Stimulated activated naive CD4-positive, alpha-beta T cell (primary cell): ENCODE results near the gene DUSP18.
"Not testable (repeated sequence)": the region's sequence is repeated elsewhere in the genome, so short reads cannot be mapped to it uniquely, and the experiment has no call there.

ENCODE experiments used
- DNase-seq, 6 experiments: peaks; one replicate each; lab custom pipeline; 2025; lab: John Stamatoyannopoulos, UW

The DUSP18 gene

DNA sequence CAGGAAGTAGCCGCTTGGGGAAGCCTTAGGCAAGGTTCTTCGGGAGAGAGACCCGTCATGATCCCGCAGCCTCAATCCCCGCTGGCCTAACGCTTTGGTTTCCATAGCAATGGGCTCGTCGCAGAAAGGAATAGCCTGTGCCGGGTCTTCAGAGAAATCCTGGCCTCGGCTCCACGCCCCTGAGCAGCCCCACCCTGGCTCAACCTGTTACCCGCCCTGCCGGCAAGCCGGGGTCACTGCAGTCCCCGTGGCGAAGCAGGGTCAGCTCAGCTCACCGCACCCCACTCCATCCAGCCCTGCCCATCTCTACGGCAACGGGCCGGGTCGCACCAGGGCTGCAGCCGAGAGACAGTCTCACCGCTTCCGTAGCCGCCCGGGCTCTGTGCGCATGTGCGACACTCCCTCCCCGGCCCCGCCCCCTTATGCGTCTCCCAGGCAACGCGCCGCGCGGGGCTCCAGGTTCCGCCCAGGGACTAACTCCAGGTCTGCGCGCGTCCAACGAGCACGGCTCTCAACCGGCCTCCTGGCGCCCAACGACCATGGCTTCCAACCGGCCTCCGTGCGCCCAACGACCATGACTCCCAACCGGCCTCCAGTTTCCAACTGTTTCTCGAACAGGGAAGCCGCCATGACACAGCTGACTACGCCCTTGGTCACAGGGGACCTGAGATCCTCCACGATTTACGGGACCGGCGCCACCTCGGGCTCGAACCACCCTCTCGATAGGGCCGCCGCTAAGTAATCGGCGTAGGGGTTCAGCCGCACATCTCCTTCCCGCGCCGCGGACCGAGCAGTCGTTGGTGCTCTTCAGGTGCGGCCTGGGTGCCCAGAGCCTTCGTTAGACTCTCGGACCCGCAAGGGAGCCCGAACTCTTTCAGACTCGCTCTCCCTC is at the start of gene DUSP18:
Gene DUSP18, minus strand, starts transcription at position 382 of the 892 bp plus-strand sequence. CDS start 3,872 bp downstream, outside the sequence.
- DNase-seq = peak; percentile 85 to 96 (median 91)

DNA sequence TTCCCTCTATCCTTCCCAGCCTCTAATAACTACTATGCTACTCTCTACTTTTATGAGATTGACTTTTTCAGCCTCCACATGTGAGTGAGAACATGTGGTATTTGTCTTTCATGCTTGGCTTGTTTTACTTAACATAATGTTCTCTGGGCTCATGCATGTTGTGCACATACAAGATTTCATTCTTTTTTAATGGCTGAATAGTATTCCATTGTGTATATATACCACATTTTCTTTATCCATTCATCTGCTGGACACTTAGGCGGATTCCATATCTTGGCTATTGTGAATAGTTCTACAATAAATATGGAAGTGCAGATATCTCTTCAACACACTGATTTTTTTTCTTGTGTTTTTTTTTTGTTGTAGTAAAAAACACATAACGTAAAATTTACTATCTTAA is 46.4 kb upstream of the DUSP18 start:
- DNase-seq = no peak

DNA sequence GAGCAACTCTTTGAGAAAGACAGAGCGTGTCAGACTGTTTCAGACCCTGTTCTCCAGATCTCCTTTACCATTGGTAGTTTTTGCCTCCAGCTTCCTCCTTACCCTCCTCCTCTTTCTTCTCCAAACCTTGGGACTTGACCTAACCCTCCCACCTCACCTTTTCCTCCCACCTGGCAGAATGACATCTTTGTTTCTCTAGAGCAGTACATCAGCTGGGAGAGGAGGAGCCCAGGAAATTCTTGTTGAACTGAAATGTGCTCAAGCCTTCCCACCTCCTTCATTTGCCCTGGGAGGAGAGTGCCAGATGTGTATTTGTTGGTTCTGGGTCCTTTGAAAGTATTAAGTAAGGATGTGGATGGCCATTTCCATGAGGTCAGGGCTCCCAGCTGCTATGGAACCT is 44.4 kb upstream of the DUSP18 start:
- DNase-seq = no peak

DNA sequence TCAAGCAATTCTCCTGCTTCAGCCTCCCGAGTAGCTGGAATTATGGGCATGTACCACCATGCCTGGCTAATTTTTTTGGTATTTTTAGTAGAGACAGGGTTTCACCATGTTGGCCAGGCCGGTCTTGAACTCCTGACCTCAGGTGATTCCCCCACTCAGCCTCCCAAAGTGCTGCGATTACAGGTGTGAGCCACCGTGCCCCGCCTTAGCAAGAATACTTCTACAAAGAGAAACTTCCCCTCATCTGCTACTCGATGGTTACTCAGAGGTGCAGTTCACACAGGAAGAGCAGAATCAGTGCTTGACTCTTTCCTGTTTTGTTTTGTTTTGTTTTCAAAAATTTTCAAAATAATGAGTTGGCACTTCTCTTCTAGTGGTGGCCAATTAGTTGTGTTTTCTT is 42.3 kb upstream of the DUSP18 start:
- DNase-seq = not testable (repeated sequence)

DNA sequence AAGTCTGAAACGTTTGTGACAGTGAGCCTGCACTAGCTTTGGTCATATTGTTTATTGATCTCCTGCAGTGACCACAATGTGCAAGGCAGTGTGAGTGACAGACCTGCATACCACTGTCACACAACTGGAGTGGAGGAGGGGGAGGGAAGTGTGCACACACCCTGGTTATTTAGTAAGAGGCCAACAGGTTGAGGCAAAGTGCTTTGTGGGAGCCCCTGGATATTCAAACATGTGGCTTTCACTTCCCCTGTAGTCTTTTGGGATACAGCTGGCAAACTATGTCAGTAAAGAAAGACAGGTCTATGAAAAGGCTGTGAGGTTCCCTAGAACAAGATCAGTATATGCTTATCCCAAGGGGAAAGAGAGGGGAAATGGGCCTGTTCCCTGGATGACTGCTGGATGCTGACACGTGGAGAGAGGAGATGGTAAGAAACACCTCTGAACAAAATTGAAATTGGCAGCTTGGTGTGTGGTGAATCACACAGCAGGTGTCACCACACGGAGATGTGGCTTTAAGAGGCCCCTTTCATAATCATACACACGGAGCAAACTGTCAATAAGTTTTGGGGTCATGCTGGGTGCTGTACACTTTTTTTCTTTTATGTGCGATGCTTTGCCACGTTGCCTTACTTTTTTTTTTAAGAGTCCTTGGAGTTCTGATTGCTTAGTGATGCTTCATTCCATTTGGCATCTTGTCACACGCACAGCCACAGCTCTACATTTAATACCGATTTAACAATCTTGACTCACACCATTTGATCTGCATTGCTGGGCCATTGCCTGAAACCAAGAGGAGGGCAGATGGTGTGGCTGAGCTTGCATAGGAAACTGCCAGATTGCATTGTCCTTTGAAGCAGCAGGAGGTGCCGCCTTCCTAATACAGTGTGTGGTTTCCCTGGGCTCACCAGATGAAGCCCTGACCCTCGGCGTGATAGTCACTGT is 38.3 kb upstream of the DUSP18 start:
- no peak for DNase-seq

DNA sequence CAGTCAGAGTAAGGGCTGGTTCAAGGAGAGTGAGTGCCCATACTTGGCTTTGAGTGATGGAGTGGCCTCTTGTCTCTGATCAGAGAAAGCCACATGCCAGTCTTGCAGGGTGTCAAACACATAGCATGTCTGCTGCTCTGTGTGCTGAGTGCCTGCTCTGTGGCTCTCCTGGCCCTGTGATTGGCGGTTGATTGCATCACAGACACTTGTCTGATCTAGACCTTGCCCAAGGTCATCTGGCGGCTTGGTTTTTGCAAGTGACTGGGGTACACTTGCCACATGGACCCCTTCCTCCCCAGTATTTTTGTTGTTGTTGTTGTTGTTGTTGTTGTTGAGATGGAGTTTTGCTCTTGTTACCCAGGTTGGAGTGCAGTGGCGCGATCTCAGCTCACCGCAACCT is 37.3 kb upstream of the DUSP18 start:
- DNase-seq = no peak

DNA sequence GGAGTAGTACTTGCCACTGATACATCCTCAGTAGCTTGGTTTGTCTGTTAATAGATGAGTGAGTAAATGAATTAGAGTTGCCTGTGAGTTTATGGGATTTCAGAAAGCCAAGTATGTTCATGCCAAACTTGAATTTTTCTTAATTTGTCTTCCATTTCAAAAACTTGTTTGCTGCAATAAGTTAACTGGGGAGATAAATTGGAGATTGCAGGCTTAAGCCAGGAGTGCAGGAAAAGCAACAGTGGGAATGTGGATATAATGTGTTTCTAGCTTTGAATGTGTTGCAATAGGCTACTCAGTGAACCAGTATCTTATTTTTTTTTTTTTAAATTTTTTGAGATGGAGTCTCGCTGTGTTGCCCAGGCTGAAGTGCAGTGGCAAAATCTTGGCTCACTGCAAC is 35.2 kb upstream of the DUSP18 start:
- DNase-seq = no peak

DNA sequence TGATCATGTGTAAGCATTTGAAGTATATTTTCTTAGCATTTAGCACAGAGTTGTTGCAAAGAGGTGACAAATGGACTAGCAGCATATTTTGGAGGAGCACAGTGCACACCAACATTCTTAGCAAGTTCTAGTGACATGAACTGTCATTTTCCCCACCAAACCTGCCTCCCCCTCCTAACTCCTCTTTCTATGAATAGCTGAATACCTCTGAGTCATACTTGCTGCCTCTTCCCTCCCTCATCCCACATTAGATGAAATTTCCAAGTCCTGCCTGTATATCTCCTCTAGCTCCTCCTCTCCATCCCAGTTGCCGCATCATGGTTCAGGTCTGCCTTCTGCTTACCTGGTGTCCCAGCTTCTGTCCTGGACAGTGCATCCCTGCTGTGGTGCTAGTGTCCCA is 34.2 kb upstream of the DUSP18 start:
- DNase-seq = no peak

DNA sequence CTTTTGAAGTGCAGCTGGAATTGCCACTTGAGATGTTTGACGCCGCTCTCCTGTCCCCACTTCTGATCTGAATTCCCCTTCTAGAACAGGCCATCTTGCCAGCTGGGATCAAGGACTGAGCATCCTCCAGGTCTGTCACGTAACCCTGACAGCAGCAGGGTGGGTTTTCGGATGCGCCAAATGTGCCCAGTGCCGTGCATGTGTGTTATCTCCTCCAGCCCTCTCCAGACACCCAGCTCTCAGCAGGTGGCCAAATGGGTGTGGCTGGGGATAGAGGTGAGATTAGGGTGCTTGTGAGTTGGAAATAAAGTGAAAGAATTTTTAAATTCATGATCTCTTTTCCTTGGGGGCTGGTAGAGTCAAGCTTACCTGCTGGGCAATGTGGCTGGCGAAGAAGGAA is 30.3 kb upstream of the DUSP18 start:
- no peak for DNase-seq

DNA sequence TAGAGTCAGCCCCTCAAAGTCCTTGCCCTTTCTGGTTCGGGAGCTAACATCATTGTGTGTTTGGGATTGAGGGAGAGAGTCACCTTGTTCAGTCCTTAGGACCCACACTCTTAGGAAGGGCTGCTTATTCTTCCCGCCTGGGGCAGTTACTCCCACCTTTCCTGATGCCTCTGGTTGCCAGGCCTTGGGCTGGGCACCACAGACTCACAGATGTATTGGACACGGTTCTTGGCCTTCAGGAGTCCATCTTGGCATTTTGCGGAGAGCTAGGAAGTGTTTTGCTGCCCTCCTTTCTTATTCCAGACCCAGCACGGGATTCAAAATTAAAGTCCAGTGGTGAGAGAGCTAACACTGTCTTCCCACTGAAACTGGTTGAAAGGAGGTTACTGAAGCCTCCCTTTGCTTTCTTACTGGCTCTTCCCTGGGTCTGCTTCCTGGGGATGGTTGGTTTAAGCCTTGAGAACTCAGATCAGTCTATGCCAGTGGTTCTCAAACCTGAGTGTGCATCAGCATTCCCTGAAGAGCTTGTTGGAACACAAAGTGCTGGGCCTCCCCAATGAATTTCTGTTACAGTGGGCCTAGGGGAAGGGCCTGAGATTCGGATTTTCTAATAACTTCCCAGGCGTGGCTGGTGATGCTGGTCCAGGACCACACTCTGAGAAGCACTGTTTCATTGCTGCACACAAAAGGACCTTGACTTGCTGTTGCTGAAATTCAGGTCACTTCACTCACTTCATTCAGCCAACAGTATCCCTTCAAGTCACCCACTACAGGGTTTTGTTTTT is 28.4 kb upstream of the DUSP18 start:
- no peak for DNase-seq

DNA sequence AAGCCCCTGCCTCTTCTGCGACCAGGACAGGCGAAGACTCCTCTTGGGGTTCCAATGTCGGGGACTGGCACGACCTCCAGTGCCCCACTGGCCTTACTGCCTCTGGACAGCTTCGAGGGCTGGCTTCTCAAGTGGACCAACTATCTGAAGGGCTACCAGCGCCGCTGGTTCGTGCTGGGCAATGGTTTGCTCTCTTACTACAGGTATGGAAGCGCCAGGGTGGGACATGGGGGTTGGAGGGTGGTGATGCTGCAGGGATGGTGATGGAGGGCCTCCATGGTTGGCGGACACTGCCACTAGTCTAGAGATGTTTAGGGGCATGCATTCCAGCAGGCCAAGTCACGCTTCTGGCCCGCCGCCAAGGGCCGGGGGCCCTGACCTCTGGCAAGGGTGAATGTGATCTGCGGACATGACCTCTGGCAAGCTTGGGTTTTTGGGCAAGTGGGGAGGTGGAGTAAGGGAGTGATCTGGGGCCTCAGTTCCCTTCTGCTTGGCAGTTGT is 27.7 kb upstream of the DUSP18 start:
- peak in 1 of 6 experiments; percentile 24 for DNase-seq

DNA sequence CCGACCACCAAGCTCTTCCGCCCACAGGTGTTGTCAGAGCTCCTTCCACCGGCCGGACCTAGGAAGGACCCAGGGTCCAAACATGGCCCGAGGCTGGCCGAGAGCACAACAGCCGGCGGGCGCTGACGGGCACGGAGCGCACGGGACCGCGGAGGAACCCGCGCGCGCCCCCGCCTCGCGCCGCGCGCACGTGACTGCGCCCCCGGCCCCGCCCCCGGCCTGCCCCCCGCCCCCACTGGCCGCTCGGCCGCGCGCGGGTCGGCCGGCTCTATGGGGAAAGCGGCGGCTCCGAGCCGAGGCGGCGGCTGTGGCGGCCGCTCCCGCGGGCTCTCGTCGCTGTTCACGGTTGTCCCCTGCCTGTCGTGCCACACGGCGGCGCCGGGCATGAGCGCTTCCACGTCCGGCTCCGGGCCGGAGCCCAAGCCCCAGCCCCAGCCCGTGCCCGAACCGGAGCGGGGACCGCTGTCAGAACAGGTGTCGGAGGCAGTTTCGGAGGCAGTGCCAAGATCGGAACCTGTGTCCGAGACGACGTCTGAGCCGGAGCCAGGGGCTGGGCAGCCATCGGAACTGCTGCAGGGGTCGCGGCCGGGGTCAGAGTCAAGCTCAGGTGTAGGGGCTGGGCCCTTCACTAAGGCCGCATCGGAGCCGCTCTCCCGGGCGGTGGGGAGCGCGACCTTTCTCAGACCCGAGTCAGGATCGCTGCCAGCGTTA is 27.1 kb upstream of the DUSP18 start, which contains the start of gene OSBP2:
Gene OSBP2, plus strand, starts transcription at position 235 of the 711 bp plus-strand sequence. Its CDS starts 36 bp downstream, at position 271.
- DNase-seq = peak in 3 of 6 experiments; percentile 8 to 30 (median 24)

DNA sequence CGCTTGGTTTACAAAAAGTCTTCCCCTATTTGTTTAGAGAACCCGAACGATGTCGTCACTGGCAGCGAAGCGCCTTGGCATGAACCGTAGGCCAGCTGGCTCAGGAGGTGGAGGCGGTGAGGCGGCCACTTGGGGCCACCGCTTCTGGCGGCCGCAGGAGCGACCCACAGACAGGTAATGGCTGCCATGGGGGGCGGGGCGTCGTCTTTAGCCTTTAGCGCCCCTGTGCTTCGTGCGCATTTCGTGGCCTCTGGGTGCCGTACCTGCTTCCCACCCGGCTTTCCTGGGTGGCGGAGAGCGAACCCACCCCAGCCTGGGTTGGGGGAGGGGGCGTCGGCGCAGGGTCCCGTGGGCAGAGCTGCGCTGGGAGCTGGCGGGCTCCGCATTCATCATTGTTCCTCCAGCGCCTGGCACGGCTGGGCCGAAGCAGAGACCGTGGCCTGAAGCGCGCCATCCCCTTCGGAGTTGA is 26.5 kb upstream of the DUSP18 start:
- peak; percentile 15 to 52 (median 42) for DNase-seq

DNA sequence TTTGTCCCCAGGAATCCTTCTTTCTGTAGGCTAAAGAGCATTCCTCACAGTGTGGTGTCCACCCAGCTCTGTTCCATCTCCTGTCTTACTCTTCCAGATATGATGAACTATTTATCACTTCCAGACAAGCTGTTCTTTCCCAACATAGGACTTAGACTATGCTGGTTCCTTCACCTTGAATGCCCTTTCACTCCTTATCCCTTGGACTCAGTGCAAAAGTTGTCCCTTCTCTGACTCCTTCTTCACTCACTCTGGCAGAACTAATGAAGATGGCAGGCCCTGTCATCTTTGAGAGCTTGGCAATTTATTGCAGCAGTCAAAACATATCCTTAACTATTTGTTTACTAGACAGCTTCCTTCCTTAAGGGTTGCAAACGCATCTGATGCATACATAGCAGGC is 23.5 kb upstream of the DUSP18 start:
- no peak for DNase-seq

DNA sequence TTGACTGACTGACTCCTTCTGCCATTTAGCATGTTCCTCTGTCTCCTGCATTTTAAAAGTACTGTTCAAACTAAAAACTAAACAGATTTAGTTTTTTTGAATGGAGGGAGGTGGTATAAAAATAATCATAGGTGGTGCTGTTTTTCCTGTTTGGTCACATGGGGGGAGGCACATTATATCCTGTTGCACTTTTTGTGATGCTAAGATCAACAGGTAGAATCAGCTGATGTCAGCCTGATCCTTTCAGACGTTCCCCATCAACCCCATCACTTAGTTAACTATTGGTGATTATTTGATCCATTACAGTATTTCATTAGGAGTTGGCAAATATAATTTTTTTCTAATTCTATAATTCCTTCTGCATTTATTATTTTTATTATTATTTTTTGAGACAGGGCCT is 21.9 kb upstream of the DUSP18 start:
- DNase-seq = no peak

DNA sequence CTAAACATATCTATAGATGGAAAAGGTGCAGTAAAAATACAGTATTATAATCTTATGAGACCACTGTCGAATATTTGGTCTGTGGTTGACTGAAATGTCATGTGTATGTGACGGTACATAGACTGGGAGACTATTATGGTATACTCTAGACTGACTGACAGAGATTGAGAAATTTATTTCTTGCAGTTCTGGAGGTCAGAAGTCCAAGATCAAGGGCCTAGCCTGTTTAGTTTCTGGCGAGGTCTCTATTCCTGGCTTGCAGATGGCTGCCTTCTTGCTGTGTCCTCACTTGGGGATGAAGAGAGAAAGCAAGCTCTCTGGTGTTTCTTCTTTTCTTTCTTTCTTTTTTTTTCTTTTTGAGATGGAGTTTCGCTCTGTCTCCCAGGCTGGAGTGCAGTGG is 19.7 kb upstream of the DUSP18 start:
- DNase-seq = no peak

DNA sequence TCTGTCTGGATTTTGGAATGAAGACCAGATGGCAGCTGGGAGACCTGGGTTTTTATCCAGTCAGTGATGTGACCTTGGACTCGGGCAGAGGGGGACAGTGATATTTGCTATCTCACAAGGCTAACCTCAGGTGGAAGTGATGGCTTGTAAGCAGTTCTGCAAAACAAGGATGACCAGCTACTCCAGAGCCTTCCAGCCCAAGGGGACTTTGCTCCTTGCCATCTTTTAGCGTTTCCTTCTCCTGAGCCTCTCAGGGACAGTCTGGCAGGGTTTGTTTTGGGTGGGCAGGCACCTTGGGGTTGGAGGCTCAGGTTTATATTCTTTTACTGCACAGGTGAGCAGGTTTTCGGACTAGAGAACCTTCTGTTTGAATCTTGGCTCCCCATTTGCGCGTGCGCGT is 17.5 kb upstream of the DUSP18 start:
- DNase-seq = no peak

DNA sequence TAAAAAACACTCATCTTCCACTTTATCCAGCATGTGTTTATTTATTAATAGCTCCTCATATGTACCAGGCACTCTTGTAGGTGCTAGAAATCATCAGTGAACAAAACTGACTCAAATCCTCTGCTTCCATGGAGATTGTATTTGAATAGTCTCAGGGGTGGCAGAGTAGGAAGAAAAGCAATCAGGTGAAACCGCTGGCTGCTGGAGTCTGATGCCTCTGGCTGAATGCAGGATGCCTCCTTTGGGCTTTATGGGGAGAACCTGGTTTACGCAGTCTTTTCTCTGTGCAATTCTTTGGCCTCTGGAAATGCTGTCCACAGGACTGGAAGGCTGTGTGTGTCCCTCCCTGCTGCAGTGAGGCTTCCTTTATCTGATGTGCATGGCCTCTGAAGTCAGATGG is 14.2 kb upstream of the DUSP18 start:
- DNase-seq = no peak

DNA sequence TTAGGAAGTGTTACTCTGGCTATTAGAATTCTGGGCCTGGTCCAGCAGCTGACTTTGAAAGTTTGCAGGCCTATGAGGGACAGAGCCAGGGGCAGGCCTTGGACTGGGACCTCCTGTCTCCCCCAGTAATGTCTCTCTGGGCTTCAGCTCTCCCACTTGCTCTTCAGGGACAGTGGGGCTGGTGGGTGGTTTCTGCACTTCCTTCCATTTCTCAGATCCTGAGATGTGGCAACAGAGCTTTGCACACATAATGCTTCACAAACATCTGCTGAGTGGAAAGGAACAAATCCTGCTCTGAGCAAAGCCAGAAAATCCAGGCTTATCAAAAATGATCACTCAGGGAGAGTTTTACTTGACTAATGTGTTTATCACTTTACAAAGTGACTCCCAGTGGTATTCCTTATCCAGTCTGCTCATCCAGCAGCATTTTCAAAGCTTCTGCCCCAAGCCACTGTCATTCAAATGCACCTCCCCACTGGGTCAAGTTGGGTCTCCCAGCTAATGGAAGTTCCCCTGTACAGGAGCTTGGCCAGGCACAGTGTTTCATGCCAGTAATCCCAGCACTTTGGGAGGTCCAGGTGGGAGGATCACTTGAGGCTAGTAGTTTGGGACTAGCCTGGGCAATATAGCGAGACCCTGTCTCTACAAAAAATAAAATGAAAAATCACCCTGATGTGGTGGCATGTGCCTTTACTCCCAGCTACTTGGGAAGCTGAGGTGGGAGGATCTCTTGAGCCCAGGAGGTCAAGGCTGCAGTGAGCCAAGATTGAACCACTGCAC is 13.5 kb upstream of the DUSP18 start:
- DNase-seq = no peak
